GM12801 (cell line): ENCODE results near the gene DYNAP.

ENCODE experiments used
- CTCF ChIP-seq: IDR thresholded peaks from one replicate; pipeline ENCODE4 v1.5.1; 2011; ENCODE audit warnings: control low read depth; ENCODE audit not compliant: insufficient read length; ENCODE audit errors: extremely low read depth

Gene DYNAP

GRCh38 chr18:54580202-54580729 lies 10.8 kb upstream of the DYNAP start:
- no peak for TF ChIP-seq CTCF

GRCh38 chr18:54584065-54584464 lies 7.0 kb upstream of the DYNAP start:
- TF ChIP-seq CTCF = no peak

- no peak for TF ChIP-seq CTCF
Measured at GRCh38 chr18:54585743-54586142, 5.3 kb upstream of the DYNAP start.

GRCh38 chr18:54604211-54604610 lies 13.2 kb downstream of the DYNAP start:
- no peak for TF ChIP-seq CTCF

- TF ChIP-seq CTCF = no peak
Measured at GRCh38 chr18:54606835-54607212, 15.8 kb downstream of the DYNAP start.

- TF ChIP-seq CTCF = no peak
Measured at GRCh38 chr18:54607213-54608027, 16.4 kb downstream of the DYNAP start.

GRCh38 chr18:54608028-54608642 lies 17.1 kb downstream of the DYNAP start:
- no peak for TF ChIP-seq CTCF
